Measurements from ENCODE around the gene PPT2. TPM values are rescaled to one million over a fixed set of nuclear protein-coding genes. Genes with fewer than 3 reads are reported as not detected.

PPT2 gene
- total RNA-seq, 6 experiments from 2014 or later = 6.4 to 16.0 (median 8.9) TPM

DNA sequence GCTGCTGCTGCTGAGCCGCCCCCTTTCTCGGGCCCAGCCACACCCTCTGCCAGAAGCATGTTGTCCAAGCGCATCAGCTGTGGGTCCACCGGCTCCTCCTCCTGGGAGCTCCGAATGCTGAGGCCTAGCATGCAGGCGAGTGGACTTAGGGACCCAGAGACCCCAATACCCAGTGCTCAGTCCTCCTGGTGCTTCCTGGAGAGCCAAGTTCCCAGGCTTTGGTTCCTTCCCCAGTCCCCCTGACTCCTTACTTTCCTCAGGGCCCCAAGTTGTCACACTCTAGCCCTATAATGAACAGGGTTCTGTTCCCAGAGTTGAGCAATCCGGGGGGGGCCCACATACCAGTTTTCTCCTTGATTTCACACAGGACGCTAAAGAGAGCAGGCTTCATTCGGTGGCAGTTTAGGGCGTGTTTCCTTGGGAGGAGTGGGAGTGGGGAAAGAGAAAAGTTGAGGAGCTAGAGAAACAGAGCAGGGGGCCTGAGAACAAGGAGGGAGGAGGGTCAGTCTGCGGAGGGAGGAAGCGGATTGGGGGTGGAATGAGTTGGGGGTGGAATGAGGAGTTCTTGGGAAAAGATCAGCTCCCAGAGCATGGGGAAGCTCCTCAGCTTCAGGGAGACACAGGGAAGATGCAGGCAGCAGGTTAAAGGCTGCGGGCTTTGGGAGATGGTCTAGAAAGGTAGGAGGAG, 34.6 kb downstream of the PPT2 start:
- 47% methylated on average over 8 of the region's 13 CpGs for WGBS (ENCODE audit: insufficient coverage, low coverage, low lambda C conversion rate, missing lambda C conversion rate)
- H3K27ac ChIP-seq = peak overlapping the region; percentile 10 to 96 (median 86)
- no peaks in the 10 kb centered on the region for H3K27me3 ChIP-seq
- ATAC-seq = no peak
- peaks cover 0 to 3% (median 0%) of the 10 kb centered on the region in 4 donors for H3K36me3 ChIP-seq
- TF ChIP-seq, protein P1, sequence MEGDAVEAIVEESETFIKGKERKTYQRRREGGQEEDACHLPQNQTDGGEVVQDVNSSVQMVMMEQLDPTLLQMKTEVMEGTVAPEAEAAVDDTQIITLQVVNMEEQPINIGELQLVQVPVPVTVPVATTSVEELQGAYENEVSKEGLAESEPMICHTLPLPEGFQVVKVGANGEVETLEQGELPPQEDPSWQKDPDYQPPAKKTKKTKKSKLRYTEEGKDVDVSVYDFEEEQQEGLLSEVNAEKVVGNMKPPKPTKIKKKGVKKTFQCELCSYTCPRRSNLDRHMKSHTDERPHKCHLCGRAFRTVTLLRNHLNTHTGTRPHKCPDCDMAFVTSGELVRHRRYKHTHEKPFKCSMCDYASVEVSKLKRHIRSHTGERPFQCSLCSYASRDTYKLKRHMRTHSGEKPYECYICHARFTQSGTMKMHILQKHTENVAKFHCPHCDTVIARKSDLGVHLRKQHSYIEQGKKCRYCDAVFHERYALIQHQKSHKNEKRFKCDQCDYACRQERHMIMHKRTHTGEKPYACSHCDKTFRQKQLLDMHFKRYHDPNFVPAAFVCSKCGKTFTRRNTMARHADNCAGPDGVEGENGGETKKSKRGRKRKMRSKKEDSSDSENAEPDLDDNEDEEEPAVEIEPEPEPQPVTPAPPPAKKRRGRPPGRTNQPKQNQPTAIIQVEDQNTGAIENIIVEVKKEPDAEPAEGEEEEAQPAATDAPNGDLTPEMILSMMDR (IDR thresholded peaks at IDR 0.05) = no peak
- TF ChIP-seq POLR2A (IDR thresholded peaks at IDR 0.05) = no peak
- intact Hi-C loops (cut with DNase I) = no loop called here
- no peak for DNase-seq
- H3K4me1 ChIP-seq = peaks cover 0 to 6% (median 2%) of the 10 kb centered on the region in 4 donors
- no peaks in the 10 kb centered on the region for H3K9me3 ChIP-seq
- peak overlapping the region; percentile 55 to 65 (median 64) for H3K4me3 ChIP-seq

DNA sequence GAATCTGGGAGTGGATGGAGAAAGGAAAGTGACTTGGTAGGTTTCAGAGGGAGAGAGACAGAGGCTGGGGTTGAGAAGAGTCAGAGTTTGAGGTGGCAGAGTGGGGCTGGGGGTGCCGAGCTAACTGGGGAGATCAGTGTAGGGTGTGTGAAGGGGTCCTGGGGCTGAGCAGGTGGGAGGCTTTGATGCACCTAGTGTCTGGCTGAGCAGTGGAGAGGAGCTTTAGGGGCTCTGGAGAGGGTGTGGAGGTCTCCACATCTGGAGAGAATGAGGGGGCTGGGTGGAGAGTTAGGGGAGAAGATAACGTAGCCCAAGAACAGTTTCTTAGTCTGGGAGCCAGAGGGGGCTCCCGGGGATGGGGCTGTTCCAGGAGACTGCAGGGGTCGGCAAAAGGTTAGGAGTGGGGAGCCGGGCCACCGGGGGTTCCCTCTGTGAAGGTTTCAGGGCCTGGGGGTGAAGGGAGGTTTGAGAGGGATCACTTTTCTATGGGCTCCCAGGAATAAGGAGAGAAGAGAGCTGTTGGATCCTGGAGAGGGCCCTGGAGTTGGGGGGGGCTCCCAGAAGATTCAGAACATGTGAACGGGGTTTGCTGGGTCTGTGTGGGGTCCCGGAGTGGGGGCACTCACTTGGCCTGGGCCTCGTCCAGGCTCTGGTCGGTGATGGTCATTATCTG, 35.3 kb downstream of the PPT2 start:
- 13% methylated on average over 6 of the region's 10 CpGs for WGBS (ENCODE audit: insufficient coverage, low coverage, low lambda C conversion rate, missing lambda C conversion rate)
- H3K4me1 ChIP-seq = peaks cover 0 to 6% (median 2%) of the 10 kb centered on the region in 4 donors
- H3K27ac ChIP-seq = peak overlapping the region; percentile 86 to 96 (median 89)
- H3K4me3 ChIP-seq = peak overlapping the region; percentile 55 to 65 (median 64)
- TF ChIP-seq POLR2A (IDR thresholded peaks at IDR 0.05) = no peak
- TF ChIP-seq, protein P1 (IDR thresholded peaks at IDR 0.05) = no peak
- H3K36me3 ChIP-seq = peaks cover 0 to 3% (median 0%) of the 10 kb centered on the region in 4 donors
- peak in 1 of 3 donors; percentile 52 for DNase-seq
- no peak for ATAC-seq
- H3K9me3 ChIP-seq = no peaks in the 10 kb centered on the region
- no peaks in the 10 kb centered on the region for H3K27me3 ChIP-seq
- intact Hi-C loops (cut with DNase I) = no loop called here

DNA sequence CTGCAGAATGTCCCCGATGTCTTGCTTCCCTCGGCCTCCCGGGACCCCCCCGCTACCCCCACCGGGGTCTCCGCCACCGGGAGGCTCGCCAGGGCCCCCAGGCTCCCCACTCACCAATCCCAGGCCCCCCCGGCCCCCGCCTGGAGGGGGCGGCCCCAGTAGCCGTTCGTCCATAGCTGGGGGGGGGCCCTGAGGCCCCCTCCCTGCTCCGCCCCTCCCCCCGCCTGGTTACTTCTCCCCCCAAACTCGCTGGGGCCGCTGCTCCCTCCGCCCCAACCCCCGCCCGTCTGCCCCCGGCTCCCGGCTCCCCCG, 35.8 kb downstream of the PPT2 start:
- ATAC-seq (peak in 1 of 4 donors; percentile 0), DNase-seq (peak; percentile 64 to 70 (median 66))
- Histone ChIP-seq H3K4me1 (peaks cover 0 to 8% (median 3%) of the 10 kb centered on the region in 4 donors), H3K27me3 (no peaks in the 10 kb centered on the region), H3K9me3 (no peaks in the 10 kb centered on the region), H3K36me3 (peaks cover 0 to 3% (median 0%) of the 10 kb centered on the region in 4 donors), H3K4me3 (peak overlapping the region; percentile 55 to 65 (median 64)), H3K27ac (peak overlapping the region; percentile 86 to 96 (median 89))
- TF ChIP-seq POLR2A (IDR thresholded peaks at IDR 0.05) = no peak
- TF ChIP-seq, protein P1 (IDR thresholded peaks at IDR 0.05) = no peak
- intact Hi-C loops (cut with DNase I) = no loop called here
- 0% methylated on average over 1 of the region's 23 CpGs for WGBS (ENCODE audit: insufficient coverage, low coverage, low lambda C conversion rate, missing lambda C conversion rate)

DNA sequence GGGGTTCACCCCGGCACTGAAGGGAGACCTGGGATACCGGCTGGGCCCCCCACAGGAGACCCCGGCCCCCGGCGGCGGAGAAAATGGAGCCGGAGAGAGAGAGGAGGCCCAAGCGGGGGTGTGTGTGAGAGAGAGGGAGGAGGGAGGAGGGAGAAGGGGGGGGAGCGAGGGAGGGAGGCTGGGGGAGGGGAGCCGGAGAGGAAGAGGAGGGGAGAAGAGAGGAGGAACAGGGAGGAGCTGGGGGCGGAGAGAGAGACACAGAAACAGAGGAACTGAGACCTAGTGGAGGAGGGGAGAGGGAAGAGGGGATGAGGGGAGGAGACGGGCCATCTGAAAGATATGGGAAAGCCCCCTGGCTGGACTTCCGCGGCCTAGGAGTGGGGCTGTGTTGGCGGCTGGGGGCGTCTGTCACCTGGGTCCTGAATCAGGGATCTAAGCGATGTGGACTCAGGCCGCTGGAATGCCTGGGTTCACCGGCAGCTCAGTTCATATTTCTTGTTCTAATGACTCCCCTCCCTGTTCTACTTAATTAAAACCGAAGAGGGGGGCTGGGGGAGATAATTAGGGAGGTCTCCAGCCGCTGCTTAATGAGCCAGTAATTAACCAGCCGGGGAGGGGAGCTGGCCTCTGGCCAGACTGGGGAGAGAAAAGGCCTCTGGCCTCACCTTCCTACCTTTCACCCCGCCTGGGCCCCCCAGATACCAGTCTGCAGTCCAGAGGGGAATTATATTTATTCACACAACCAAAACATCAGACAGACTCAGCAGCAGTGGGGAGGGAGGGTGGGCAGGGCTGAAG, 36.3 kb downstream of the PPT2 start, which contains the start of gene PBX2:
Gene PBX2, minus strand, starts transcription at position 149 of the 798 bp plus-strand sequence. CDS start 287 bp downstream, outside the sequence.
- Histone ChIP-seq H3K4me3 (peak within 1 kb of the TSS; percentile 55 to 65 (median 64)), H3K27me3 (no peaks in the 10 kb centered on the region), H3K36me3 (peaks cover 0 to 3% (median 0%) of the 10 kb centered on the region in 4 donors), H3K27ac (peak within 1 kb of the TSS; percentile 86 to 96 (median 89)), H3K9me3 (no peaks in the 10 kb centered on the region), H3K4me1 (peaks cover 0 to 14% (median 6%) of the 10 kb centered on the region in 4 donors)
- peak; percentile 77 to 90 (median 86) for ATAC-seq
- under 1% methylated on average over 20 of the region's 23 CpGs for whole genome bisulfite sequencing (ENCODE audit: insufficient coverage, low coverage, low lambda C conversion rate, missing lambda C conversion rate)
- DNase-seq = peak; percentile 92 to 95 (median 93)
- peak; percentile 73 for TF ChIP-seq POLR2A (IDR thresholded peaks at IDR 0.05)
- TF ChIP-seq, protein P1 (IDR thresholded peaks at IDR 0.05) = no peak
- intact Hi-C loops (cut with DNase I) = no loop called here

All from right lobe of liver (tissue), 6 donors.